GM10266 (cell line): Measurements from ENCODE around the gene IGF2BP2.

Source experiments
- DNase-seq: peaks from one replicate; pipeline ENCODE4 v3.0.0; 2012; ENCODE audit errors: extremely low spot score
- CTCF ChIP-seq: IDR thresholded peaks from 2 replicates; pipeline ENCODE4 v1.5.1; 2012; ENCODE audit warnings: mild to moderate bottlenecking, low read depth; ENCODE audit not compliant: control insufficient read depth, insufficient read depth; ENCODE audit errors: missing control alignments

Gene IGF2BP2

GRCh38 chr3:185724761-185725160 lies 100.1 kb downstream of the IGF2BP2 start:
- TF ChIP-seq CTCF: no peak

GRCh38 chr3:185724251-185724650 lies 100.6 kb downstream of the IGF2BP2 start:
- no peak for DNase-seq
- TF ChIP-seq CTCF: no peak

More at GRCh38 chr3:185724761-185725160, 100.1 kb downstream of the IGF2BP2 start:
- no peak for DNase-seq

- no peak for TF ChIP-seq CTCF
- no peak for DNase-seq
These were observed 102.0 kb downstream of the IGF2BP2 start for GRCh38 chr3:185722881-185723280.

- no peak for TF ChIP-seq CTCF
- no peak for DNase-seq
These were observed 102.9 kb downstream of the IGF2BP2 start for GRCh38 chr3:185721970-185722369.

GRCh38 chr3:185720326-185720725 lies 104.5 kb downstream of the IGF2BP2 start:
- no peak for DNase-seq
- no peak for TF ChIP-seq CTCF

GRCh38 chr3:185718736-185719593 lies 105.9 kb downstream of the IGF2BP2 start:
- DNase-seq: no peak
- no peak for TF ChIP-seq CTCF
